Measurements from ENCODE around the gene HIP1R. TPM values are rescaled to one million over a fixed set of nuclear protein-coding genes. Genes with fewer than 3 reads are reported as not detected.
"Not testable (repeated sequence)": the region's sequence is repeated elsewhere in the genome, so short reads cannot be mapped to it uniquely, and the experiment has no call there.

The HIP1R gene
- total and polyA plus RNA-seq, 2 of the 8 experiments (the other 6 are each of a cell fraction or from before 2014, with no cell fraction given): 11.2 to 14.5 TPM

DNA sequence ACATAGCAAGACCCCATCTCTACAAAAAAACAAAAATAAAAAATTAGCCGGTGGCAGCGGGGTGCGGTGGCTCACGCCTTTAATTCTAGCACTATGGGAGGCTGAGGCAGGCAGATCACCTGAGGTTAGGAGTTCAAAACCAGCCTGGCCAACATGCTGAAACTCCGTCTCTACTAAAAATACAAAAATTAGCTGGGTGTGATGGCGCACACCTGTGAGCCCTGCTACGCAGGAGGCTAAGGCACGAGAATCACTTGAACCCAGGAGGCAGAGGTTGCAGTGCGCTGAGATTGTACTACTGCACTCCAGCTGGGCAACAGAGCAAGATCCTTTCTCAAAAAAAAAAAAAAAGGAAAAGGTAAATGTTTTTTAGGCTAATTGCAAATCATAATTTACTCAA, 57.5 kb downstream of the HIP1R start:
- not testable (repeated sequence) for H3K23ac ChIP-seq (ENCODE audit: insufficient read length); H3K79me1 ChIP-seq (ENCODE audit: low read depth, low read length); H2AK5ac ChIP-seq (ENCODE audit: low read depth, low read length); FAIRE-seq; H4K91ac ChIP-seq (replicated peaks; ENCODE audit: insufficient read length, low read length); DNase-seq (ENCODE audit: low read depth in 1 of 2, low spot score in 2 of 2); H3K36me3 ChIP-seq (ENCODE audit: control insufficient read depth in 2 of 4, insufficient read depth in 4 of 4, low read length in 3 of 4); H3K9ac ChIP-seq (replicated peaks in 1 of 4; ENCODE audit: extremely low read depth in 1 of 4, low read depth in 3 of 4, low read length in 3 of 4); H2BK5ac ChIP-seq (ENCODE audit: low read depth, low read length); H3K4ac ChIP-seq (replicated peaks; ENCODE audit: insufficient read length, low read depth, low read length); H2BK12ac ChIP-seq (ENCODE audit: low read depth, low read length); H3K18ac ChIP-seq (ENCODE audit: extremely low read depth, low read length); H4K5ac ChIP-seq (ENCODE audit: insufficient read length, low read depth, low read length); H2BK20ac ChIP-seq (ENCODE audit: low read length); H3K27ac ChIP-seq (ENCODE audit: low read depth, low read length); H2BK120ac ChIP-seq (replicated peaks; ENCODE audit: low read depth, low read length); H3K9me3 ChIP-seq (ENCODE audit: insufficient read depth in 2 of 2, low read depth in 1 of 2, low read length in 1 of 2); H4K8ac ChIP-seq (ENCODE audit: extremely low read depth, insufficient read depth, low read length); H3K23me2 ChIP-seq (ENCODE audit: low read depth, low read length); H2BK15ac ChIP-seq (ENCODE audit: low read length); H3K56ac ChIP-seq (replicated peaks; ENCODE audit: insufficient read length, low read depth, low read length); H2AFZ ChIP-seq (ENCODE audit: low read length); H3K14ac ChIP-seq (ENCODE audit: insufficient read length)
- Histone ChIP-seq H3K4me2 (ENCODE audit: insufficient read depth in 1 of 2, low read depth in 2 of 2, low read length in 2 of 2) (peak overlapping the region in 1 of 2 experiments; percentile 71; a peak in 3 of 4 replicates), H3K4me3 (ENCODE audit: extremely low read depth in 1 of 4, insufficient read depth in 2 of 4, low read depth in 3 of 4, low read length in 4 of 4) (0 out of 8 replicates have a peak overlapping the region, but pooled peaks of 1 of the 4 experiments have one; percentile 39), H3K4me1 (replicated peaks in 1 of 4; ENCODE audit: control insufficient read depth in 3 of 4, insufficient read depth in 4 of 4, low read length in 3 of 4) (peaks cover 9 to 31% (median 13%) of the 10 kb centered on the region in 4 experiments), H4K20me1 (replicated peaks in 1 of 2; ENCODE audit: control insufficient read depth in 1 of 2, insufficient read depth in 2 of 2, low read length in 2 of 2) (peaks cover 4 to 16% of the 10 kb centered on the region in 2 experiments), H3K79me2 (ENCODE audit: control insufficient read depth in 1 of 2, insufficient read depth in 2 of 2, low read length in 2 of 2) (peaks cover 0 to 54% of the 10 kb centered on the region in 2 experiments; a peak in 2 of 4 replicates), H3K27me3 (replicated peaks in 1 of 4; ENCODE audit: control insufficient read depth in 3 of 4, extremely low read depth in 1 of 4, insufficient read depth in 3 of 4, low read length in 3 of 4) (peaks cover 3 to 28% (median 22%) of the 10 kb centered on the region in 4 experiments)
- POLR2A ChIA-PET (ENCODE audit: partially characterized antibody): interaction anchor here (1.6 kb wide), 1 partner anchor 36 kb away, joined by 3 read pairs; no protein-coding TSS in a partner anchor
- CTCF ChIA-PET (ENCODE audit: partially characterized antibody): interaction anchor here (1.7 kb wide), 1 partner anchor 25 kb away, joined by 6 read pairs; no protein-coding TSS in a partner anchor
- WGBS, 2 experiments (ENCODE audit: extremely low coverage in 1 of 2, insufficient coverage in 1 of 2, insufficient read length in 1 of 2, insufficient replicate concordance in 2 of 2, low coverage in 1 of 2, low lambda C conversion rate in 2 of 2, missing lambda C conversion rate in 1 of 2): 84% methylated on average over 9 of the region's 9 CpGs; no CpG with 5 or more reads in 1 of the 2 experiments
